Activated naive CD4-positive, alpha-beta T cell treated with Interleukin-2 at 50 U/mL for 16 hours (primary cell): ENCODE results near the gene SSR4.
"Not testable (repeated sequence)": the region's sequence is repeated elsewhere in the genome, so short reads cannot be mapped to it uniquely, and the experiment has no call there.

Source experiments
- DNase-seq: peaks from one replicate; pipeline ENCODE4 v3.0.0-alpha.2; 2020

The SSR4 gene

DNA sequence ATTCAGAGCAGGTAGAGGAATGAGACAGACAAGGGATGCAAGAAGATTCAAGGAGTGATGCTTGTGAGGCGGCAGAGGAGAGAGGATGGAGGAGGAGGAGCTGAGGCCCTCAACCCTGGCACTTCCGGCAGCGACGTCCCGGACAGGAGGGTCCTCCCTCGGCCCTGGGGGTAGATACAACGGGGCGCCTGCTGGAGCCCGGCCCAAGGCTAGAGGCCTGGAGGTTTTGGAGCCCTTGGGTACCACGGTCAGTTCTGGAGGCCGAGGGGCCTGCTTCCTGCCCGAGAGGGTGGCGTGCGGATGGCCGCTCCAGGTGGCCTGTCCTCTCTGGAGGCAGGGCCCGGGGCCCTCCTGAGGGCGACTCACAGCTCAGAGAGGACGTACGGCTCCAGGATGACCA, 13.5 kb downstream of the SSR4 start:
- no peak for DNase-seq

DNA sequence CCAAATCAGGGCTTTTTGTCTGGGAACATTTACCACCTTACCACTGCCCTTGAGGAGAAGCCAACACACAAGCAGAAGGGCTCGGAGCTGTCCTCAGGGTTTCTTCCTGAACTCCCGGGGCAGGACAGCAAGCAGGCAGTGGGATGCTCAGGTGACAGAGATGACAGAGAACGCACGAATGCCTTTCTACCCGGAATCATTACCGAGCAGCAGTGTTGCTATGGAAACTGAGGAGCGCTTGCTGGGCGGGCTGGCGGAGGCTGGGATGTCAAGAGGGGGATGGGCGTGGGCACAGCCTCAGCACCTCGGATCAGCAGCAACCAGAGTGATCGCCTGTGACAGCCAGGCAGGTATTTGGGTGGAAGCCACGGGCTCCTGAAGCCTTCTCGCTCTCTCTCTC, 17.8 kb downstream of the SSR4 start:
- no peak for DNase-seq

GRCh38 chrX:153813161-153813560, 18.7 kb downstream of the SSR4 start:
- no peak for DNase-seq

DNA sequence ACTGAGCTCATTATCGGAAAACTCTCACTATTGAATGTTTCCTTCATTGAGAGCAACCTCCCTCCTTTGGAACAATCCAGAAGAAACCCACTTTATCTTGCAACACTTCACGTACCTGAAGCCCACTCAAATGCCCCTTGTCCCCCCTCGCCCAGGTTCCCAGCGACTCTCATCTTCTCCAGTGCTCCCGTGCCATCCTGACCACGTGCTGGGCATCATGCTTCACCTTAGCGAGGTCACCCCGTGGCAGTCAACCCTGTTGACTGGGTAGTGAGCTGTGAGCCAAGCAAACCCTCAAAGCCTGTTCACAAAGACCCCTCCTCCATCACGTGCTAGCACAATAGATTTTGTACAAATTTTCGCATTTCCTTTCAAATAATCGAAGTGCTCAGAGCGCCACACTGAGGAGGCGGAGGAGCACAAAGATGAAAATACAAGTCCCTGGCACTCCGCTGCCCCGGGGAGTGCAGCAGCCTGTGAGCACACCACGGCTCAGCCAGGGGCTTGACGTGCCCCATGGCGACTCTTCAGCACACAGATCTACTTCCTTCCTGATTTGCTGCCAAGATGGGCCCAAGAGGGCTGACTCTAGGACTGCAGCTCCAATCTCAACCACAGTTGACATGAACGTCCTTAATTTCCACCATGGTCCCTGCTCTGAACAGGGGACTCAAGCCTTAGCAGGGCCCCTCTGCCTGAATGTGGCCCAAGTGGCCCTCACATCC, 20.3 kb downstream of the SSR4 start:
- DNase-seq, result no peak

GRCh38 chrX:153816831-153817690, 22.6 kb downstream of the SSR4 start:
- peak; percentile 46 for DNase-seq

DNA sequence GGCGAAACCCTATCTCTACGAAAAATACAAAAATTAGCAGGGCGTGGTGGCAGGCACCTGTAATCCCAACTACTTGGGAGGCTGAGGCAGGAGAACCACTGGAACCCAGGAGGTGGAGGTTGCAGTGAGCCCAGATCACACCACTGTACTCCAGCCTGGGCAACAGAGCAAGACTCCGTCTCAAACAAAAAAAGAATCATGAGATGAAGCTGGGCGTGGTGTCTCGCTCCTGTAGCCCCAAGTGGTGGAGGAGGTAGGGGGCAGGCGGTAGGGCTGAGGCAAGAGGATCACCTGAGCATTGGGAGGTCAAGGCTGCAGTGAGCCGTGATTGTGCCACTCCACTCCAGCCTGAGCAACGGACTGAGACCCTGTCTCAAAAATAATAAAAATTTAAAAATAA, 23.6 kb downstream of the SSR4 start:
- DNase-seq, result not testable (repeated sequence)

DNA sequence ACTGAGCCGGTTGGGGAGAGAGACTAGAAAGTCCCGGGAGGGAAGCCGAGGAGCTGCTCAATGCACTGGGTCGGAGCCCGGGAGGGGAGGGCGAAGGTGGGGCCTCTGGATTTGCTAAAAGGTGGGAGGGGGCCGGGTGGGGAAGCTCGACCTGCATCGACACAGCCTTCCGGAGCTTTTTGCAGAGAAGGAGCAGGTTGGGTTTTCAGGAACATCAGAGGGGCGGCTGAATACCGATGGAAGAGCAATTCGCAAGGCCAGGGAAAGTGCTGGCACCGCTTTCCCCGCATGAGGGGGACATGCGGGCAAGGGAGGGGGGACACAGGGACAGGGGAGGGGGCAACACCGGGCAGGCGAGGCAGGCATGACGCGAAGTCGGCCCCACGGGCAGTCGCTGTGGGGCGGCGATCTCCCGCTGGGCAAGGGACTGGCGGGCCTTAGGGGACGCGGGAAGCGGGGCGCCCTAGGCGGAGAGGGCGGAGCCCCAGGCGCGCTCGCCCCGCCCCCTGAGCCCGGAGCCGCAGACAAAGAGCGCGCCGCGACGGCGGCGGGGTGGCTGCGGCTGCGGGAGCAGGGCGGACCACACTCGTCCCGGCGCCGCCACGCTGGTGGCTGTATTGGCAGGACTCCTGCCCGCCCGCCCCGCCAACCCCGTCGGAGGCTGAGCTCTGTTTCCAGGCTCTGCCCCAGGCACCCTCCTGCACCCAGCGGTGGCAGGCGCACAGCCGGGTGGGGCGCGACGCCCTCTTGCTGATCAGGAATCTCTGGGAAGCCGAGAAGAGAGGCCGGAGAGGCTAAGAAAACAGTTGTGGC, 24.3 kb downstream of the SSR4 start:
- DNase-seq, result peak; percentile 54

DNA sequence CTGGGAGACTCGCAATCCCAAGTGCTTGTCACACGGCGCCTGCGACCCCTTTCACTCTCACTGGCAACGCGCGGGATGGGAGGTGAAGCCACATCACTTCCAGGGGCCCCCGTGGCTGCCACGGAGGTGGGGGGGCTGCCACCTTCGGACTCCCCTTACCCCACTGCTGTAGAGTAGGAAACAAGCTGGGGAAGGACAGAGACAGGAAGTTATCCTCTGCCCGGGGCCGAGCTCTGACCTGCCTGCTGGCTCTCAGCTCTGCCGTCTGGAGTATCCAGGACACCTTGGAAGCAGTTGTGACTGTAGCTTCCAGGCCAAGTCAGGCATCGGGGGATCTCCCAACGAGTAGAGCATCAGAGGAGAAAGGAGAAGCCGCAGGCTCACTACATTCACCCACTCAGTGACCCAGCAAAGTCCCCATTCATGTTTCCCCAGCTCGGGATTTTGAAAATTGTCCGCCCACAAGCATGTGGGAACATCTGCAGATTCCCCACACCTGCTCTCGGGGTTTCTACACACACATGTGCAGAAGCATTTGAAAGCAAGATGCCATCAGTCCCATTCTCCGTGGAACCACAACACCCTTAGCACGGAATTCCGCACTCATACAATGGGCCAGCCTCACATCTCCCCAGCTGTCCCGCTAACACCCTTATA, 25.0 kb downstream of the SSR4 start:
- no peak for DNase-seq

GRCh38 chrX:153820601-153821000, 26.1 kb downstream of the SSR4 start:
- DNase-seq, result no peak

- no peak for DNase-seq
These were observed 26.6 kb downstream of the SSR4 start for GRCh38 chrX:153821066-153821465.

- no peak for DNase-seq
These were observed 29.9 kb downstream of the SSR4 start for GRCh38 chrX:153824348-153824747.

GRCh38 chrX:153825042-153825441, 30.6 kb downstream of the SSR4 start:
- no peak for DNase-seq

- no peak for DNase-seq
These were observed 32.5 kb downstream of the SSR4 start for GRCh38 chrX:153827016-153827415.

- DNase-seq, result no peak
These were observed 33.4 kb downstream of the SSR4 start for GRCh38 chrX:153827903-153828302.

DNA sequence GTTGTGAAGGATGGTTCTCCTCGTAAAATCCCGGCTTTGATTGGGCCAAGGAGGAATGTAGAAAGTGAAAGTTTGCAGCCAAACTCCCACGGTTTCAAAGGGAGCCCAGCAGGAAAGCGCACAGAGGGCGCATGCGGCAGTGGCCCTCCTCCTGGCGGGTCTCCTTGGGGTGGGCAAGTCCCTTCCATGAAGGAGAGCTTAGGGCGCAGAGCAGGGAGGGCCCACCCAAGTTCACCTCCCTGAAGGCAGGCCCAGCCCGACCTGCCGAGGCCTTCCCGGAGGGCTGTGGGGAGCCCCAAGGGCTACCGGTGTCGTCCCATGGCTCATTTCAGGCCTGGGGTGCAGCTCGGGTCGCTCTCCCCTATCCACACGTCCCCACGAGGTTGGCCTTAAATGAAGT, 33.8 kb downstream of the SSR4 start:
- no peak for DNase-seq

- DNase-seq, result no peak
These were observed 34.5 kb downstream of the SSR4 start for GRCh38 chrX:153828723-153829548.

GRCh38 chrX:153829549-153829798, 35.0 kb downstream of the SSR4 start:
- DNase-seq, result no peak

DNA sequence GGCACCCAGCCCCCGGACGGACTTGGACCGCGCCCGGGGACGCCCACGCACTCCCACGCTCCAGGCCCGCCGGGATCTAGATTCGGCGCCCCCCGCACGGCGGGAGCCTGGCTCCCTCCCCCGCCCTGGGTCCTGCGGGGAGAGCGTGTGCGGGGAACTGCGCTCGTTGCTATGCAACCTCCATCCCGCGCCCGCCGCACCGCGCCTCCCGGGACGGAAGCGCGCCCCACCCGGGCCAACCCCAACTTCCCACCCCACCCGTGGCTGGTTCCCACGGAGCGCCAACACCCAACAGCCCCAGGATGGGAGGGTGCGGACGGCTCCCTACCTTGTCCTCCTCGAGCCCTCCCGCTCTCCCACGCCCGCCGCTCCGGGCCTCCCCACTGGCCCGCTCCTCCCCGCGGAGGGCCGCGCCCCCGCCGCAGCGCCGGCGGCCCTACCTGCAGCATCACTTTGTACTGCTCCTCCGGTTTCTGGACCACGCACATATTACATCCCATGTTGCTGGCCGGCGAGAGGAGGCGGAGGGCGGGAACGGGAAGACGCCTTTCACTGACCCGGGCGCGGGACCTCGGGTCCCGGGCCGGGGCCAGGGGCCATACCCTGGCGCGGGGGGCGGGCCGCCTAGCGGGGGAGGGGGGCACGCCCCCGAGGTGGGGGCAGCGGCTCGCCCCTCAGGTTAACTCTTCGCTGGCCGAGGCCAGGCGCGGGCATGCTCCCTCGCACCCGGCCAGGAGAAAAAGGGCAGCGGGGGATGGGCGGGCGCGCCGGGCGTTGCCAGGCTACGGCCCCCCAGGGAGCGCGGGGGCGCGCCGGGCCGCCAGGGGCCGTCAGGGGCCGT, 35.6 kb downstream of the SSR4 start, which contains the start of gene PDZD4:
PDZD4 (minus strand) TSS at position 746 of the 841 bp plus-strand sequence; CDS start at position 500, 246 bp downstream.
- DNase-seq, result peak; percentile 32

DNA sequence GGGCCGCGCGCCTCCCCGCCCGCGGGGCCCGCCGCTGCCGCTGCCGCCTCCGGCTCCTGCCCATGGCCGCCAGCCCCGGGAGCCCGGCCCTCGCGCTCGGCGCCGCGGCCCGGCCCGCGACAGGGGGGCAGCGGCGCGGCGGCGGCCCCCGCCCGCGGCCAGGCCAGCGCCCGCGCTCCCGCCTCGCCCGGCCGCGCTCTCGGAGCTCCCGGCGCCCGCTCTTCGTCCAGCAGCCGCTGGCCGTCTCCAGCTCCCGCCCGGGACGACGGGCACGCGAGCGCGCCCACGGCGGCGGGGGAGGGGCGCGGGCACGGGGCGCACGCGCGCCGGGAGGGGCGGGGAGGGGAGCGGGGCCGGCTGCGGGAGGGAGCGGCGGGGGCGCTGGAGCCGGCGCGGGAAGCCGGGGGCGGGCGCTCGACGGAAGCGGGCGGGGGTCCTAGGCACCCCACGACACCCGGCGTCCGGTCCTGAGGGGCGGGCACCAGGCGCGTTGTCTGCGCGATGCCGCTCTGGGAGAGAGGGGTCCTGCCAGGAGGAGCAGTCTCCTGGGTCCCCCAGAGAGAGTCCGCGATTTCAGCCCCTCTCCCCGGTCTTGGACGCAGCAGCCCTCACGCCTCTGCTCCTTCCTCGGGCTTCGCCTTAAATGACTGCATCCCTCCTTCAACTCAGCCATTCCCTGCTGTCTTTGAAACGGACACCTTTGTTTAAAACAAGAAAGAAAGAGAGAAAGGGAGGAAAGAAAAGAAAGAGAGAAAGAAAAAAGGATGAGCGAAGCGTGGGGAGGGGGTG, 36.4 kb downstream of the SSR4 start:
- no peak for DNase-seq

- no peak for DNase-seq
These were observed 37.1 kb downstream of the SSR4 start for GRCh38 chrX:153831429-153832150.
